Neuronal stem cell (in vitro differentiated cells): ENCODE results near the gene PARVA.
"Not testable (repeated sequence)": the region's sequence is repeated elsewhere in the genome, so short reads cannot be mapped to it uniquely, and the experiment has no call there.

Experiments
- DNase-seq: peaks from one replicate; pipeline ENCODE4 v3.0.0-alpha.2; 2013; ENCODE audit warnings: low spot score
- H2AFZ ChIP-seq: one replicate; pipeline ENCODE4 v1.6.1; 2013; ENCODE audit warnings: mild to moderate bottlenecking, low read length, inconsistent platforms
- H2AK5ac ChIP-seq: 2 replicates; pipeline ENCODE4 v1.6.1; 2013; ENCODE audit warnings: low read depth, mild to moderate bottlenecking, inconsistent platforms, low read length, moderate library complexity, mixed read lengths
- H2BK120ac ChIP-seq: 2 replicates; pipeline ENCODE4 v1.6.1; 2013; ENCODE audit warnings: low read depth, mild to moderate bottlenecking, inconsistent platforms, low read length, moderate library complexity, mixed read lengths
- H2BK12ac ChIP-seq: one replicate; pipeline ENCODE4 v1.6.1; 2013; ENCODE audit warnings: low read length, inconsistent platforms
- H2BK15ac ChIP-seq: 2 replicates; pipeline ENCODE4 v1.6.1; 2013; ENCODE audit warnings: mild to moderate bottlenecking, low read length, inconsistent platforms, mixed read lengths
- H2BK5ac ChIP-seq: one replicate; pipeline ENCODE4 v1.6.1; 2013; ENCODE audit warnings: inconsistent platforms, mild to moderate bottlenecking, low read length, moderate library complexity
- H3K14ac ChIP-seq: one replicate; pipeline ENCODE4 v1.6.1; 2013; ENCODE audit warnings: low read length, inconsistent platforms
- H3K18ac ChIP-seq: 2 replicates; pipeline ENCODE4 v1.6.1; 2013; ENCODE audit warnings: low read length, inconsistent platforms
- H3K23ac ChIP-seq: 2 replicates; pipeline ENCODE4 v1.6.1; 2013; ENCODE audit warnings: low read depth, mild to moderate bottlenecking, mixed read lengths, low read length, inconsistent platforms; ENCODE audit not compliant: poor library complexity
- H3K27ac ChIP-seq: replicated peaks from 3 replicates; pipeline ENCODE4 v1.5.1; 2013; ENCODE audit warnings: low read length, inconsistent platforms
- H3K27me3 ChIP-seq, 3 experiments: 2 replicates each; pipeline ENCODE4 v1.6.1; 2013; ENCODE audit warnings: low read length in 3 of 3, mild to moderate bottlenecking in 2 of 3, inconsistent platforms in 1 of 3, low read depth in 1 of 3, mixed read lengths in 1 of 3, moderate library complexity in 1 of 3; ENCODE audit not compliant: control insufficient read depth in 3 of 3, insufficient read depth in 3 of 3
- H3K36me3 ChIP-seq, 2 donors: replicated peaks in 1 of 2; 2 replicates each; pipeline ENCODE4 v1.6.1; 2013; ENCODE audit warnings: low read length in 2 of 2; ENCODE audit not compliant: control insufficient read depth in 2 of 2, insufficient read depth in 2 of 2
- H3K4ac ChIP-seq: 2 replicates; pipeline ENCODE4 v1.6.1; 2013; ENCODE audit warnings: inconsistent platforms, mild to moderate bottlenecking, low read length, moderate library complexity
- H3K4me1 ChIP-seq, 2 donors: 1 replicate in 1 of 2; 2 replicates in 1 of 2; pipeline ENCODE4 v1.6.1; 2013; ENCODE audit warnings: low read length in 2 of 2, low read depth in 1 of 2; ENCODE audit not compliant: control insufficient read depth in 2 of 2, insufficient read depth in 1 of 2
- H3K4me2 ChIP-seq: one replicate; pipeline ENCODE4 v1.6.1; 2013; ENCODE audit warnings: mild to moderate bottlenecking, low read length, inconsistent platforms; ENCODE audit not compliant: insufficient read depth, poor library complexity, severe bottlenecking
- H3K4me3 ChIP-seq, 2 donors: 2 replicates each; pipeline ENCODE4 v1.5.1; 2013; ENCODE audit warnings: low read length in 2 of 2, mild to moderate bottlenecking in 2 of 2, inconsistent platforms in 1 of 2, moderate library complexity in 1 of 2
- H3K79me1 ChIP-seq: one replicate; pipeline ENCODE4 v1.6.1; 2013; ENCODE audit warnings: low read depth, mild to moderate bottlenecking, inconsistent platforms, low read length, moderate library complexity
- H3K9ac ChIP-seq: one replicate; pipeline ENCODE4 v1.6.1; 2013; ENCODE audit warnings: mild to moderate bottlenecking, low read depth, low read length, inconsistent platforms; ENCODE audit not compliant: poor library complexity
- H3K9me3 ChIP-seq, 2 donors: replicated peaks in 1 of 2; 2 replicates each; pipeline versions ENCODE3 to v1.6.1; 2013; ENCODE audit warnings: low read length in 2 of 2, mild to moderate bottlenecking in 2 of 2, inconsistent platforms in 1 of 2, low read depth in 1 of 2, mixed read lengths in 1 of 2, moderate library complexity in 1 of 2; ENCODE audit not compliant: control insufficient read depth in 2 of 2, insufficient read depth in 1 of 2
- H4K8ac ChIP-seq: one replicate; pipeline ENCODE4 v1.6.1; 2013; ENCODE audit warnings: low read depth, mild to moderate bottlenecking, inconsistent platforms, low read length, moderate library complexity
- H4K91ac ChIP-seq: one replicate; pipeline ENCODE4 v1.6.1; 2013; ENCODE audit warnings: low read length, low read depth, mild to moderate bottlenecking, inconsistent platforms; ENCODE audit not compliant: poor library complexity
- WGBS, 2 donors: extraction: QIAGEN DNeasy Blood & Tissue Kit; methylation state at CpG; one replicate each; pipeline ENCODE4 v1.1.7; 2013; ENCODE audit warnings: missing lambda C conversion rate in 2 of 2, mixed read lengths in 1 of 2; ENCODE audit not compliant: insufficient read length in 2 of 2, insufficient replicate concordance in 1 of 2; ENCODE audit errors: extremely low coverage in 2 of 2; 5-methylcytosine and 5-hydroxymethylcytosine counted together

PARVA gene

GRCh38 chr11:12356944-12357655, 20.3 kb upstream of the PARVA start:
- Histone ChIP-seq H2BK12ac (no peak overlapping the region), H3K18ac (no peak overlapping the region), H3K9ac (no peak overlapping the region), H3K79me1 (no peaks in the 10 kb centered on the region), H3K4me3 (no peak overlapping the region), H2BK15ac (no peak overlapping the region), H3K27me3 (peaks cover 0 to 3% (median 1%) of the 10 kb centered on the region in 3 experiments), H2AK5ac (no peak overlapping the region), H3K23ac (no peak overlapping the region), H3K4me2 (no peak overlapping the region), H3K14ac (no peak overlapping the region), H2BK5ac (no peak overlapping the region), H4K8ac (no peak overlapping the region), H3K9me3 (no peaks in the 10 kb centered on the region), H4K91ac (no peak overlapping the region), H3K27ac (no peak overlapping the region), H3K36me3 (no peaks in the 10 kb centered on the region), H3K4ac (no peak overlapping the region), H2AFZ (no peak overlapping the region), H3K4me1 (peaks cover 4 to 5% of the 10 kb centered on the region in 2 donors), H2BK120ac (no peak overlapping the region)
- WGBS, 2 donors: no CpG with 5 or more reads among the region's 4 CpGs
- no peak for DNase-seq

- not testable (repeated sequence) for DNase-seq, H3K79me1 ChIP-seq, H3K36me3 ChIP-seq, H3K18ac ChIP-seq, H3K9me3 ChIP-seq, H2AK5ac ChIP-seq, H4K91ac ChIP-seq, H2BK12ac ChIP-seq, H2BK15ac ChIP-seq, H2AFZ ChIP-seq, H3K14ac ChIP-seq, H3K4me3 ChIP-seq, H3K23ac ChIP-seq, H3K27ac ChIP-seq, H3K4me1 ChIP-seq, H3K27me3 ChIP-seq, H3K4ac ChIP-seq, H3K9ac ChIP-seq, H2BK5ac ChIP-seq, H3K4me2 ChIP-seq, H4K8ac ChIP-seq, H2BK120ac ChIP-seq
- WGBS, 2 donors: no CpG with 5 or more reads among the region's 3 CpGs
These were observed 19.7 kb upstream of the PARVA start for GRCh38 chr11:12357697-12358096.

GRCh38 chr11:12358302-12359188, 18.8 kb upstream of the PARVA start:
- H2BK120ac ChIP-seq: no peak overlapping the region
- no peak overlapping the region for H4K8ac ChIP-seq
- no peak overlapping the region for H3K4me3 ChIP-seq
- H3K4me2 ChIP-seq: no peak overlapping the region
- DNase-seq: no peak
- H3K27me3 ChIP-seq: peaks cover 0 to 1% (median 0%) of the 10 kb centered on the region in 3 experiments
- no peak overlapping the region for H2AFZ ChIP-seq
- H2AK5ac ChIP-seq: no peak overlapping the region
- H2BK12ac ChIP-seq: no peak overlapping the region
- H3K4ac ChIP-seq: no peak overlapping the region
- H3K27ac ChIP-seq: no peak overlapping the region
- peaks cover 4% of the 10 kb centered on the region in 2 donors for H3K4me1 ChIP-seq
- H3K9ac ChIP-seq: no peak overlapping the region
- H3K36me3 ChIP-seq: no peaks in the 10 kb centered on the region
- no peaks in the 10 kb centered on the region for H3K9me3 ChIP-seq
- H3K79me1 ChIP-seq: no peaks in the 10 kb centered on the region
- H2BK5ac ChIP-seq: no peak overlapping the region
- no peak overlapping the region for H3K18ac ChIP-seq
- H3K14ac ChIP-seq: no peak overlapping the region
- no peak overlapping the region for H2BK15ac ChIP-seq
- WGBS, 2 donors: no CpG with 5 or more reads among the region's 12 CpGs
- H4K91ac ChIP-seq: no peak overlapping the region
- no peak overlapping the region for H3K23ac ChIP-seq

GRCh38 chr11:12359761-12360160, 17.6 kb upstream of the PARVA start:
- peaks cover 0 to 1% (median 0%) of the 10 kb centered on the region in 3 experiments for H3K27me3 ChIP-seq
- no peak overlapping the region for H3K4ac ChIP-seq
- H3K36me3 ChIP-seq: no peaks in the 10 kb centered on the region
- H3K79me1 ChIP-seq: no peaks in the 10 kb centered on the region
- H2AFZ ChIP-seq: no peak overlapping the region
- H3K14ac ChIP-seq: no peak overlapping the region
- no peak overlapping the region for H3K27ac ChIP-seq
- H3K18ac ChIP-seq: no peak overlapping the region
- DNase-seq: no peak
- H2BK15ac ChIP-seq: no peak overlapping the region
- no peaks in the 10 kb centered on the region for H3K9me3 ChIP-seq
- H2BK120ac ChIP-seq: no peak overlapping the region
- no peak overlapping the region for H2BK12ac ChIP-seq
- H3K9ac ChIP-seq: no peak overlapping the region
- H2AK5ac ChIP-seq: no peak overlapping the region
- H4K91ac ChIP-seq: no peak overlapping the region
- no CpG with 5 or more reads among the region's 5 CpGs for WGBS, 2 donors
- H3K23ac ChIP-seq: no peak overlapping the region
- no peak overlapping the region for H3K4me3 ChIP-seq
- peaks cover 4% of the 10 kb centered on the region in 2 donors for H3K4me1 ChIP-seq
- no peak overlapping the region for H3K4me2 ChIP-seq
- no peak overlapping the region for H2BK5ac ChIP-seq
- H4K8ac ChIP-seq: no peak overlapping the region
